ENCODE data around the gene RBM38. TPM values are rescaled to one million over a fixed set of nuclear protein-coding genes. Genes with fewer than 3 reads are reported as not detected.

RBM38 gene
- total and polyA plus RNA-seq, 7 donors, result 73.2 to 308 (median 135) TPM

GRCh38 chr20:57451431-57451794 lies 60.2 kb downstream of the RBM38 start:
- no peak for TF ChIP-seq CTCF (IDR thresholded peaks at IDR 0.05)
- no peak for ATAC-seq

GRCh38 chr20:57451795-57452661 lies 60.8 kb downstream of the RBM38 start:
- peak in 1 of 2 donors; percentile 69 for DNase-seq
- WGBS, 3 donors, result 62 to 76% (median 62%) methylated on average over 21 of the region's 21 CpGs
- peaks cover 45% of the 10 kb centered on the region for H3K4me1 ChIP-seq
- H3K27ac ChIP-seq, result peak overlapping the region; percentile 69
- ATAC-seq, result peak; percentile 67 to 79 (median 76)
- H3K9me3 ChIP-seq, result no peaks in the 10 kb centered on the region
- no peak for TF ChIP-seq CTCF (IDR thresholded peaks at IDR 0.05)
- intact Hi-C loops (cut with DNase I), result no loop called here
- H3K4me3 ChIP-seq, result no peak overlapping the region
- H3K36me3 ChIP-seq (ENCODE audit: insufficient read depth in 1 of 2, low read depth in 1 of 2), result no peaks in the 10 kb centered on the region
- no peaks in the 10 kb centered on the region for H3K27me3 ChIP-seq (ENCODE audit: insufficient read depth in 3 of 3, low read length in 2 of 3)

More at GRCh38 chr20:57451431-57451794, 60.2 kb downstream of the RBM38 start:
- intact Hi-C loops (cut with DNase I), result no loop called here
- Histone ChIP-seq H3K4me1 (peaks cover 45% of the 10 kb centered on the region), H3K36me3 (ENCODE audit: insufficient read depth in 1 of 2, low read depth in 1 of 2) (no peaks in the 10 kb centered on the region), H3K4me3 (no peak overlapping the region), H3K27ac (peak overlapping the region; percentile 69), H3K9me3 (no peaks in the 10 kb centered on the region), H3K27me3 (ENCODE audit: insufficient read depth in 3 of 3, low read length in 2 of 3) (no peaks in the 10 kb centered on the region)
- WGBS, 3 donors, result 86 to 93% (median 91%) methylated on average over 7 of the region's 7 CpGs
- DNase-seq, result no peak

- Histone ChIP-seq H3K4me3 (no peak overlapping the region), H3K27ac (no peak overlapping the region), H3K27me3 (ENCODE audit: insufficient read depth in 3 of 3, low read length in 2 of 3) (no peaks in the 10 kb centered on the region), H3K4me1 (peaks cover 42% of the 10 kb centered on the region), H3K36me3 (ENCODE audit: insufficient read depth in 1 of 2, low read depth in 1 of 2) (no peaks in the 10 kb centered on the region), H3K9me3 (no peaks in the 10 kb centered on the region)
- DNase-seq (no peak), ATAC-seq (no peak)
- intact Hi-C loops (cut with DNase I), result no loop called here
- TF ChIP-seq CTCF (IDR thresholded peaks at IDR 0.05), result no peak
- WGBS, 3 donors, result 77 to 95% (median 89%) methylated on average over 3 of the region's 3 CpGs
Measured at GRCh38 chr20:57455386-57455785, 64.2 kb downstream of the RBM38 start.

- Histone ChIP-seq H3K27ac (no peak overlapping the region), H3K27me3 (ENCODE audit: insufficient read depth in 3 of 3, low read length in 2 of 3) (no peaks in the 10 kb centered on the region), H3K36me3 (ENCODE audit: insufficient read depth in 1 of 2, low read depth in 1 of 2) (no peaks in the 10 kb centered on the region), H3K9me3 (no peaks in the 10 kb centered on the region), H3K4me1 (peaks cover 35% of the 10 kb centered on the region), H3K4me3 (no peak overlapping the region)
- no peak for DNase-seq
- intact Hi-C loops (cut with DNase I), result no loop called here
- TF ChIP-seq CTCF (IDR thresholded peaks at IDR 0.05), result no peak
- 94 to 96% (median 95%) methylated on average over 13 of the region's 13 CpGs for WGBS, 3 donors
- no peak for ATAC-seq
Measured at GRCh38 chr20:57456116-57456515, 64.9 kb downstream of the RBM38 start.

All from psoas muscle (tissue), 8 donors.